Fibroblast of lung (primary cell): Measurements from ENCODE around the gene DAPK1. TPM values are rescaled to one million over a fixed set of nuclear protein-coding genes. Genes with fewer than 3 reads are reported as not detected.

Source experiments
- DNase-seq, 2 donors: peaks; one replicate each; pipeline versions ENCODE4 v3.0.0 to v3.0.0-alpha.2; 2010; ENCODE audit warnings: low read depth in 2 of 2
- H2AFZ ChIP-seq: 2 replicates; pipeline ENCODE4 v1.5.1; 2012; ENCODE audit warnings: low read length, control low read depth, inconsistent platforms
- H3K27ac ChIP-seq: 2 replicates; pipeline ENCODE4 v1.5.1; 2011; ENCODE audit warnings: low read length, control low read depth; ENCODE audit not compliant: insufficient read depth
- H3K27me3 ChIP-seq: 2 replicates; pipeline ENCODE4 v1.5.1; 2011; ENCODE audit warnings: mild to moderate bottlenecking, low read length; ENCODE audit not compliant: control insufficient read depth, insufficient read depth
- H3K36me3 ChIP-seq: 2 replicates; pipeline ENCODE4 v1.5.1; 2011; ENCODE audit warnings: low read length; ENCODE audit not compliant: control insufficient read depth, insufficient read depth
- H3K4me1 ChIP-seq: 2 replicates; pipeline ENCODE4 v1.5.1; 2011; ENCODE audit warnings: low read length; ENCODE audit not compliant: control insufficient read depth, insufficient read depth; ENCODE audit errors: extremely low read depth
- H3K4me2 ChIP-seq: 2 replicates; pipeline ENCODE4 v1.5.1; 2011; ENCODE audit warnings: low read length, control low read depth; ENCODE audit not compliant: insufficient read depth; ENCODE audit errors: extremely low read depth
- H3K4me3 ChIP-seq, 4 experiments: fragments of 200-600 bp in 1 of 4; sonication (generic) in 1 of 4; replicated peaks in 1 of 4; 2 replicates each; pipeline ENCODE4 v1.5.1; 2011 to 2016; ENCODE audit warnings: low read length in 4 of 4, low read depth in 3 of 4, mild to moderate bottlenecking in 3 of 4, control low read depth in 2 of 4, inconsistent platforms in 1 of 4, mixed read lengths in 1 of 4; ENCODE audit not compliant: insufficient read depth in 1 of 4; ENCODE audit errors: control extremely low read depth in 1 of 4
- H3K79me2 ChIP-seq: 2 replicates; pipeline ENCODE4 v1.5.1; 2012; ENCODE audit warnings: mild to moderate bottlenecking, low read length, inconsistent platforms; ENCODE audit not compliant: control insufficient read depth, insufficient read depth
- H3K9ac ChIP-seq: 2 replicates; pipeline ENCODE4 v1.5.1; 2011; ENCODE audit warnings: mild to moderate bottlenecking, low read length, control low read depth; ENCODE audit not compliant: insufficient read depth
- H3K9me3 ChIP-seq: 2 replicates; pipeline ENCODE4 v1.5.1; 2012; ENCODE audit warnings: low read depth, low read length; ENCODE audit not compliant: control insufficient read depth, insufficient read depth
- H4K20me1 ChIP-seq: 2 replicates; pipeline ENCODE4 v1.5.1; 2011; ENCODE audit warnings: low read length; ENCODE audit not compliant: control insufficient read depth, insufficient read depth; ENCODE audit errors: extremely low read depth
- CTCF ChIP-seq, 2 donors: IDR thresholded peaks in 1 of 2; conservative IDR thresholded peaks in 1 of 2; 1 replicate in 1 of 2; 2 replicates in 1 of 2; pipeline ENCODE4 v1.5.1; 2011 to 2012; ENCODE audit warnings: low read length in 2 of 2, control low read depth in 1 of 2, inconsistent platforms in 1 of 2, low read depth in 1 of 2, mild to moderate bottlenecking in 1 of 2
- EZH2 ChIP-seq: IDR thresholded peaks from 2 replicates; pipeline ENCODE4 v1.5.1; 2012; ENCODE audit warnings: low read length, control low read depth, mild to moderate bottlenecking; ENCODE audit errors: missing control alignments
- polyA plus RNA-seq, 2 donors: library from polyadenylated mRNA; depleted of rRNA in 1 of 2; stranded (reverse) in 1 of 2; unstranded in 1 of 2; fragments of >200 nt; gene quantifications; 2 replicates each; pipeline ENCODE4 v1.2.1, GENCODE V29; 2011 to 2012; ENCODE audit warnings: missing spikeins in 1 of 2
- total RNA-seq: library from RNA; depleted of rRNA; stranded (reverse); fragments of >200 nt; gene quantifications from 2 replicates; pipeline ENCODE4 v1.2.1, GENCODE V29; 2014

The DAPK1 gene
- total and polyA plus RNA-seq, 2 donors (not counting 1 experiment from before 2014, with no cell fraction given): 1.1 to 15.5 TPM

DNA sequence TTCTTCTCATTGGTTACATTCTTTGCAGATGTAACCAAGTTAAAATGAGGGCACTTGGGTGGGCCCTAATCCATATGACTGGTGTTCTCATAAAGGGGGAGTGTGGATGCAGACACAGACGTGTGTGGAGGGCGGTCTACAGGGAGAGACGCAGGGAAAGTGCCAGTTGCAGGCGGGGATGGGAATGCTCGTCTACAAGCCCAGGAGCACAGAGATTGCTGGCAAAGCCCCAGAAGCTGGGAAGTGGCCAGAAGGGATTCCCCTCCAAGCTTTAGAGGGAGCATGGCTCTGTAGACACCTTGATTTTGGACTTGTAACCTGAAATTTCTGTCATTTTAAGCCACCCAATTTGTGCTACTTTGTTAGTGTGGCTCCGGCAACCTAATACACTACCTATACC is 131.4 kb downstream of the DAPK1 start:
- Histone ChIP-seq H3K27me3 (no peaks in the 10 kb centered on the region), H3K9me3 (no peaks in the 10 kb centered on the region), H4K20me1 (no peaks in the 10 kb centered on the region), H3K4me1 (no peaks in the 10 kb centered on the region), H3K79me2 (no peaks in the 10 kb centered on the region), H2AFZ (no peak overlapping the region), H3K27ac (no peak overlapping the region), H3K9ac (no peak overlapping the region), H3K36me3 (no peaks in the 10 kb centered on the region), H3K4me3 (no peak overlapping the region), H3K4me2 (no peak overlapping the region)
- DNase-seq: no peak
- TF ChIP-seq CTCF (conservative IDR thresholded peaks at IDR 0.05 in 1 of 2, IDR thresholded peaks at IDR 0.05 in 1 of 2; ENCODE audit: low read depth in 1 of 2, low read length in 2 of 2) (no peak), EZH2 (no peak)

- no peaks in the 10 kb centered on the region for H3K79me2 ChIP-seq
Observed at GRCh38 chr9:87630266-87630665, 132.6 kb downstream of the DAPK1 start.

DNA sequence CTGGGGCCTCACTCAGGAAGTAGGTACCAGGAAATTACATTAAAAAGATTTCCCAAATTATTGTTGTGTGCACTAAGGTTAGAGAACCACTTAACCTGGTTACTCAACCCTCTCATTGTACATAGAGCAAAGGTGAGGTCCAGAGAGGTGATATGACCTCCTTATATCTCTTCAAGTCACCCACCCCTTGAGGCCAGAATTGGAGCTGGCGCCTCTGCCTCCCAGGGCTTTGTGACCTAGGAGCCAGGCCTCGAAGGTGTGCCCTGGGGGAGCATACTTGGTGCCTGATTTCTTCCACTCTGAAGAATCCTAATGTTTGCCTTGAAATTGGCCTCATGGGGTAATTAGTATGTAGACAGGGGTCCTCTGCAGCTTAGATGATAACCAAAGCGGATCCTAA is 133.2 kb downstream of the DAPK1 start:
- H3K27me3 ChIP-seq: no peaks in the 10 kb centered on the region
- H3K4me3 ChIP-seq: no peak overlapping the region
- no peak overlapping the region for H3K27ac ChIP-seq
- no peaks in the 10 kb centered on the region for H3K9me3 ChIP-seq
- H3K36me3 ChIP-seq: no peaks in the 10 kb centered on the region
- TF ChIP-seq EZH2 (no peak), CTCF (conservative IDR thresholded peaks at IDR 0.05 in 1 of 2, IDR thresholded peaks at IDR 0.05 in 1 of 2; ENCODE audit: low read depth in 1 of 2, low read length in 2 of 2) (no peak)
- no peak overlapping the region for H3K9ac ChIP-seq
- no peaks in the 10 kb centered on the region for H4K20me1 ChIP-seq
- H2AFZ ChIP-seq: no peak overlapping the region
- DNase-seq: no peak
- no peaks in the 10 kb centered on the region for H3K4me1 ChIP-seq
- H3K79me2 ChIP-seq: no peaks in the 10 kb centered on the region
- no peak overlapping the region for H3K4me2 ChIP-seq

More at GRCh38 chr9:87630266-87630665, 132.6 kb downstream of the DAPK1 start:
- no peak overlapping the region for H3K27ac ChIP-seq
- H3K9ac ChIP-seq: no peak overlapping the region
- no peaks in the 10 kb centered on the region for H3K9me3 ChIP-seq
- no peaks in the 10 kb centered on the region for H3K36me3 ChIP-seq
- DNase-seq: no peak
- TF ChIP-seq CTCF (conservative IDR thresholded peaks at IDR 0.05 in 1 of 2, IDR thresholded peaks at IDR 0.05 in 1 of 2; ENCODE audit: low read depth in 1 of 2, low read length in 2 of 2) (no peak), EZH2 (no peak)
- no peak overlapping the region for H3K4me2 ChIP-seq
- H3K4me3 ChIP-seq: no peak overlapping the region
- H3K27me3 ChIP-seq: no peaks in the 10 kb centered on the region
- no peaks in the 10 kb centered on the region for H4K20me1 ChIP-seq
- no peaks in the 10 kb centered on the region for H3K4me1 ChIP-seq
- H2AFZ ChIP-seq: no peak overlapping the region
